H9 (cell line): ENCODE measurements around the gene SLC13A5. TPM values are rescaled to one million over a fixed set of nuclear protein-coding genes. Genes with fewer than 3 reads are reported as not detected.

Experiments used
- DNase-seq: peaks from one replicate; pipeline ENCODE4 v3.0.0-alpha.2; 2017
- H2AFZ ChIP-seq: one replicate; pipeline ENCODE4 v1.6.1; 2013; ENCODE audit warnings: mild to moderate bottlenecking, low read length, control low read depth, moderate library complexity
- H2AK5ac ChIP-seq: 2 replicates; pipeline ENCODE4 v1.6.1; 2013; ENCODE audit warnings: low read length, control low read depth, mixed read lengths; ENCODE audit not compliant: insufficient read length
- H2BK120ac ChIP-seq: one replicate; pipeline ENCODE4 v1.6.1; 2013; ENCODE audit warnings: low read depth, mild to moderate bottlenecking, low read length, control low read depth, inconsistent platforms; ENCODE audit not compliant: poor library complexity, severe bottlenecking
- H2BK12ac ChIP-seq: 2 replicates; pipeline ENCODE4 v1.6.1; 2013; ENCODE audit warnings: low read length, control low read depth, mixed read lengths, low read depth; ENCODE audit not compliant: insufficient read length
- H2BK15ac ChIP-seq: 2 replicates; pipeline ENCODE4 v1.6.1; 2013; ENCODE audit warnings: low read depth, low read length, control low read depth
- H2BK20ac ChIP-seq: one replicate; pipeline ENCODE4 v1.6.1; 2013; ENCODE audit warnings: low read depth, mild to moderate bottlenecking, low read length, control low read depth, inconsistent platforms; ENCODE audit not compliant: poor library complexity, severe bottlenecking
- H2BK5ac ChIP-seq: 2 replicates; pipeline ENCODE4 v1.6.1; 2013; ENCODE audit warnings: low read length, control low read depth, mixed read lengths; ENCODE audit not compliant: insufficient read length
- H3K14ac ChIP-seq: 2 replicates; pipeline ENCODE4 v1.6.1; 2013; ENCODE audit warnings: low read length, control low read depth; ENCODE audit not compliant: insufficient read depth
- H3K18ac ChIP-seq: 2 replicates; pipeline ENCODE4 v1.6.1; 2013; ENCODE audit warnings: low read depth, mild to moderate bottlenecking, mixed read lengths, low read length, control low read depth; ENCODE audit not compliant: insufficient read length
- H3K23ac ChIP-seq: 2 replicates; pipeline ENCODE4 v1.6.1; 2013; ENCODE audit warnings: low read length, control low read depth, mixed read lengths, low read depth; ENCODE audit not compliant: insufficient read length
- H3K23me2 ChIP-seq: 2 replicates; pipeline ENCODE4 v1.6.1; 2013; ENCODE audit warnings: low read depth, mild to moderate bottlenecking, mixed read lengths, low read length, control low read depth; ENCODE audit not compliant: insufficient read length, poor library complexity, severe bottlenecking
- H3K27ac ChIP-seq: 2 replicates; pipeline ENCODE4 v1.5.1; 2013; ENCODE audit warnings: low read length, control low read depth, mixed read lengths, low read depth; ENCODE audit not compliant: insufficient read length
- H3K27me3 ChIP-seq: 2 replicates; pipeline ENCODE4 v1.6.1; 2013; ENCODE audit warnings: low read length, control low read depth, inconsistent platforms; ENCODE audit not compliant: insufficient read depth
- H3K4ac ChIP-seq: 2 replicates; pipeline ENCODE4 v1.6.1; 2013; ENCODE audit warnings: low read depth, mild to moderate bottlenecking, control low read depth, inconsistent platforms, low read length, moderate library complexity
- H3K4me1 ChIP-seq: 2 replicates; pipeline ENCODE4 v1.6.1; 2013; ENCODE audit warnings: low read length, control low read depth, inconsistent platforms; ENCODE audit not compliant: insufficient read depth
- H3K4me2 ChIP-seq: 2 replicates; pipeline ENCODE4 v1.6.1; 2013; ENCODE audit warnings: low read length, control low read depth, mixed read lengths; ENCODE audit not compliant: insufficient read length, insufficient read depth
- H3K56ac ChIP-seq: 2 replicates; pipeline ENCODE4 v1.6.1; 2013; ENCODE audit warnings: low read depth, mild to moderate bottlenecking, mixed read lengths, low read length, control low read depth; ENCODE audit not compliant: insufficient read length
- H3K79me1 ChIP-seq: 2 replicates; pipeline ENCODE4 v1.6.1; 2013; ENCODE audit warnings: low read depth, mild to moderate bottlenecking, moderate library complexity, low read length, control low read depth, inconsistent platforms; ENCODE audit not compliant: insufficient read depth, poor library complexity, severe bottlenecking
- H3K79me2 ChIP-seq: 2 replicates; pipeline ENCODE4 v1.6.1; 2013; ENCODE audit warnings: low read length, control low read depth, inconsistent platforms; ENCODE audit not compliant: insufficient read depth
- H3K9ac ChIP-seq: 2 replicates; pipeline ENCODE4 v1.6.1; 2013; ENCODE audit warnings: low read length, control low read depth, mixed read lengths; ENCODE audit not compliant: insufficient read length; ENCODE audit errors: extremely low read depth
- H3K9me3 ChIP-seq: one replicate; pipeline ENCODE4 v1.6.1; 2013; ENCODE audit warnings: low read depth, low read length, inconsistent platforms; ENCODE audit not compliant: control insufficient read depth
- H3T11ph ChIP-seq: one replicate; pipeline ENCODE4 v1.6.1; 2013; ENCODE audit warnings: mild to moderate bottlenecking, low read length, control low read depth, inconsistent platforms
- H4K20me1 ChIP-seq: one replicate; pipeline ENCODE4 v1.6.1; 2013; ENCODE audit not compliant: control insufficient read depth, insufficient read length, insufficient read depth
- H4K5ac ChIP-seq: 2 replicates; pipeline ENCODE4 v1.6.1; 2013; ENCODE audit warnings: low read depth, mild to moderate bottlenecking, mixed read lengths, low read length, control low read depth; ENCODE audit not compliant: insufficient read length
- H4K8ac ChIP-seq: replicated peaks from 2 replicates; pipeline ENCODE4 v1.6.1; 2013; ENCODE audit warnings: low read length, control low read depth, mixed read lengths, low read depth; ENCODE audit not compliant: insufficient read length
- H4K91ac ChIP-seq: 2 replicates; pipeline ENCODE4 v1.6.1; 2013; ENCODE audit warnings: low read depth, mild to moderate bottlenecking, moderate library complexity, mixed read lengths, low read length, control low read depth; ENCODE audit not compliant: insufficient read length
- H3K27ac Mint-ChIP-seq, 3 experiments: 2 replicates in 2 of 3; 3 replicates in 1 of 3; pipeline ENCODE4 v1.8.0; 2020 to 2021; ENCODE audit warnings: mixed read lengths in 3 of 3, mild to moderate bottlenecking in 1 of 3, moderate library complexity in 1 of 3
- H3K27me3 Mint-ChIP-seq: 2 replicates; pipeline ENCODE4 v1.8.0; 2021; ENCODE audit warnings: low read depth, mild to moderate bottlenecking, moderate library complexity, mixed read lengths
- H3K36me3 Mint-ChIP-seq, 3 experiments: 2 replicates in 2 of 3; 3 replicates in 1 of 3; pipeline ENCODE4 v1.8.0; 2020 to 2021; ENCODE audit warnings: low read depth in 3 of 3, mixed read lengths in 3 of 3; ENCODE audit not compliant: insufficient read depth in 1 of 3
- H3K4me1 Mint-ChIP-seq, 2 experiments: 2 replicates each; pipeline ENCODE4 v1.8.0; 2020; ENCODE audit warnings: mixed read lengths in 2 of 2
- H3K4me3 Mint-ChIP-seq, 2 experiments: 2 replicates in 1 of 2; 3 replicates in 1 of 2; pipeline ENCODE4 v1.8.0; 2020 to 2021; ENCODE audit warnings: mild to moderate bottlenecking in 2 of 2, mixed read lengths in 2 of 2, moderate library complexity in 1 of 2
- H3K9me3 Mint-ChIP-seq, 2 experiments: 2 replicates in 1 of 2; 3 replicates in 1 of 2; pipeline ENCODE4 v1.8.0; 2020; ENCODE audit warnings: mild to moderate bottlenecking in 2 of 2, mixed read lengths in 2 of 2, moderate library complexity in 1 of 2
- CTCF ChIP-seq: fragments of 200-600 bp; sonication (generic); conservative IDR thresholded peaks from 3 replicates; pipeline ENCODE4 v1.8.0; 2021; ENCODE audit warnings: antibody characterized with exemption, mild to moderate bottlenecking
- WGBS: extraction: QIAGEN DNeasy Blood & Tissue Kit; methylation state at CpG from one replicate; pipeline ENCODE4 v1.1.7; 2013; ENCODE audit warnings: missing lambda C conversion rate, low lambda C conversion rate, mixed read lengths; ENCODE audit not compliant: insufficient read length; ENCODE audit errors: extremely low coverage; 5-methylcytosine and 5-hydroxymethylcytosine counted together
- total RNA-seq: library from RNA; stranded (reverse); gene quantifications from 2 replicates; pipeline ENCODE4 v1.2.1, GENCODE V29; 2021

The SLC13A5 gene
- total RNA-seq, 1 experiment from 2014 or later, result 1.6 TPM

- no peak overlapping the region for H3K4me3 Mint-ChIP-seq
- no peak overlapping the region for H2BK5ac ChIP-seq
- no peak overlapping the region for H2AFZ ChIP-seq
- H2AK5ac ChIP-seq, result no peak overlapping the region
- no peak overlapping the region for H3K4ac ChIP-seq
- H2BK20ac ChIP-seq, result no peak overlapping the region
- no peaks in the 10 kb centered on the region for H3K9me3 ChIP-seq
- no peak overlapping the region for H4K5ac ChIP-seq
- no peak overlapping the region for H3K18ac ChIP-seq
- no peaks in the 10 kb centered on the region for H4K20me1 ChIP-seq
- no peak overlapping the region for H4K8ac ChIP-seq
- no peak overlapping the region for H2BK120ac ChIP-seq
- no peak overlapping the region for H3K27ac ChIP-seq
- H3K27me3 ChIP-seq, result no peaks in the 10 kb centered on the region
- H3K9me3 Mint-ChIP-seq, result no peaks in the 10 kb centered on the region
- H3K23me2 ChIP-seq, result no peaks in the 10 kb centered on the region
- H2BK12ac ChIP-seq, result no peak overlapping the region
- no peak for DNase-seq
- H3K23ac ChIP-seq, result no peak overlapping the region
- no peaks in the 10 kb centered on the region for H3K79me2 ChIP-seq
- H3K4me1 ChIP-seq, result no peaks in the 10 kb centered on the region
- H3K27me3 Mint-ChIP-seq, result peaks cover 18% of the 10 kb centered on the region
- peaks cover 3 to 6% of the 10 kb centered on the region in 2 experiments; a peak in 3 of 4 replicates for H3K4me1 Mint-ChIP-seq
- H3K4me2 ChIP-seq, result no peak overlapping the region
- H3K9ac ChIP-seq, result no peak overlapping the region
- TF ChIP-seq CTCF, result no peak
- no peak overlapping the region for H2BK15ac ChIP-seq
- no peak overlapping the region for H3K56ac ChIP-seq
- H3K14ac ChIP-seq, result no peak overlapping the region
- H3K79me1 ChIP-seq, result no peaks in the 10 kb centered on the region
- WGBS, result no CpG with 5 or more reads among the region's 16 CpGs
- H3T11ph ChIP-seq, result no peak overlapping the region
- no peaks in the 10 kb centered on the region; a peak in 1 of 7 replicates for H3K36me3 Mint-ChIP-seq
- H3K27ac Mint-ChIP-seq, result peak overlapping the region in 1 of 3 experiments; percentile 2; a peak in 1 of 7 replicates
- H4K91ac ChIP-seq, result no peak overlapping the region
These were observed 12.9 kb downstream of the SLC13A5 start for GRCh38 chr17:6699997-6700947.
